Suppressor macrophage treated with lipopolysaccharide for 4 hours (primary cell): ENCODE measurements around the gene LYRM2.
"Not testable (repeated sequence)": the region's sequence is repeated elsewhere in the genome, so short reads cannot be mapped to it uniquely, and the experiment has no call there.

Experiments used
- DNase-seq: peaks from one replicate; pipeline ENCODE4 v3.0.0-alpha.2; 2020

The LYRM2 gene

DNA sequence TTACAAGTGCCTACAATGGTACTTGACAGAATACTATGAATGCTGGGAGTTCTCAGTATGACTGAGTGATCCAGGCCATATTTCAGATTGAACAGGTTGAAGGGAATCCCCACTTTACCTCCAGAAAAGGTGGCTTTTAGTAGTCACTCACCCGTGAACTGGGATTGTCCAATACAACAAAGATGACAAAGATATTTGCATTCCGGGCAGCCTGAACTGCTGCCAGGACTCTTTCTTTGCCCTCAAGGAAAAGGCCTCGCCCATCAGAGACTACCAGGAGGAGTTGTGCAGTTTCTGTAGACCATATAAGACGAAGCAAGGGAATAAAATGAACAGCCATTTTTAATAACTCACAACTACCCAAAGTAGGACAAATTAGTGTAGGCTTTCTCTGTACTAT, 6.3 kb upstream of the LYRM2 start:
- no peak for DNase-seq

DNA sequence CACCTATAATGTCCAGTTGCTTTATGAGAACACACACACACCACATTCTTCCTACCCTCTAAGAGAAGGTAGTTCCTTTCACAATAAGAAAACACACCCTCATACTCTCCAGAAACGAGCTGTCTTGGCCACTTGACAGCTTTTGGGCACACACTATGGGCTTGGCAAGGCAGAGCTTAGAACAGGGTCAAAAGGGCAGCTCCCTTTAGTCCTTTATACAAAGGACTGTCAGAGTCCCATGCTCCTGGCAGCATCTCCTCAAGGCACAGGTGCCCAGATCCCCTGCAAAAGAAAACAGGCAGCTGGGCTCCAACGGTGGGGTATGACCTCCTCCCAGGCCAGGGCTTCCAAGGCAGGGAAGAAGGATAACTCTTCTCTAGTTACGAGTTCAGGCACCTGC, 4.9 kb upstream of the LYRM2 start:
- no peak for DNase-seq

DNA sequence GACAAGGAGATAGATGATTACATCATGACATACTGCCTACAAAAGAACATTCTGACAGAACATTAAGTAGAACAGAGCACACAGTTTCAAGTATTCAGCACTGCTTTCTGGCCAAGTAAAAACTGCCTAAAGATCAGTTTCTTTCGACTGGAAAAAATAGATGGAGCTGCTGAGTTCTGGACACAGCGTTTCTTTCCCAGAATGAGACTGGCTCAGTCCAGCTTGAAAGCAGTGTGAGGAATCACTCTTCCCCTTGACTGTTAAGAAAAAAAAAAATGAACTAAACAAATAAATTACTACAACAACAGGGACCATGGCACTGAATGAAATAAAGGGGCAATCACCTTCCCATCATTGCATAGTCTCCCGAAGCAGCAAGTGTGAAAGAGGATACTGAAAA, 4.4 kb upstream of the LYRM2 start:
- DNase-seq, result no peak

DNA sequence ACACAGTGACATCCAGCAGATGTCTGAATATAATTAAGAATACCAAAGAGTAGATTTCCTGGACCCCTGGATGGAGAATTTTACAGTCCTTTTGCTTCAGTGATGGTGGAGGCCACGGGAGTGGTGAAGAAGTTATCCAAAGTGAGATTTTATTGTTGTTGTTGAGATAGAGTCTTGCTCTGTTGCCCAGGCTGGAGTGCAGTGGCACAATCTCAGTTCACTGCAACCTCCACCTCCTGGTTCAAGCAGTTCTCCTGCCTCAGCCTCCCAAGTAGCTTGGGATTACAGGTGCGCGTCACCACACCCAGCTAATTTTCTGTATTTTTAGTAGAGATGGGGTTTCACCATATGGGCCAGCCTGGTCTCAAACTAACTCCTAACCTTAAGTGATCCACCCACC, 3.0 kb upstream of the LYRM2 start:
- not testable (repeated sequence) for DNase-seq

DNA sequence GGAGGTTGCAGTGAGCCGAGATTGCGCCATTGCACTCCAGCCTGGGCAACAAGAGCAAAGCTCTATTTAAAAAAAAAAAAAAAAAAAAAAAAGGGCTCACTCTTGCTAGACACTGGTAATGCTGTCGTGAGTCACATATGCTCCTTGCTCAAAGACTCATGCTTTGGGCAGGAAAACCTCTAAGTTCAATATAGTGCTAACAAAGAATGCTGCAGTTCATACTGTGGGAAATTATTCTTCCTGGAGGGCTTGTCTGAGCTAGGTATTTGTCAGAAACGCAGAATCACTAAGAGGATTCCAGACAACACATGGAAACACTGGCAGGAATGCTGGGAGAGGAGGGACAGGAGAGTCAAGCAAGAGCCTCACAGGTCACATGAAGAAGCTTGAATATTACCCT, 2.3 kb upstream of the LYRM2 start:
- no peak for DNase-seq

DNA sequence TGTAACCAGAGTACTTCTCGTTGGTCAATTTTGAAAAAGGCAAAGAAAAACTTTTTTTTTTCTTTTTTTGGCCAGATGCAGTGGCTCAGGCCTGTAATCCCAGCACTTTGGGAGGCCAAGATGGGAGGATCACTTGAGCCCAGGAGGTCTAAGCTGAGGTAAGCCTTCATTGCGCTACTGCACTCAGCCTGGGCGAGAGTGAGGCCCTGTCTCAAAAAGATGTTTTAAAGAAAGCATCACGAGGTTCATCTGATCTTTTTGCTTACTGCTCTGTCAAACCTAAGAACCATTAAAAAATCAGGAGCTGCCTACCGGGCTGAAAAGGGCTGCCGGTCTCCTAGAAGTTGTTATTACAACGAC, 607 bp downstream of the LYRM2 start:
- DNase-seq, result no peak

DNA sequence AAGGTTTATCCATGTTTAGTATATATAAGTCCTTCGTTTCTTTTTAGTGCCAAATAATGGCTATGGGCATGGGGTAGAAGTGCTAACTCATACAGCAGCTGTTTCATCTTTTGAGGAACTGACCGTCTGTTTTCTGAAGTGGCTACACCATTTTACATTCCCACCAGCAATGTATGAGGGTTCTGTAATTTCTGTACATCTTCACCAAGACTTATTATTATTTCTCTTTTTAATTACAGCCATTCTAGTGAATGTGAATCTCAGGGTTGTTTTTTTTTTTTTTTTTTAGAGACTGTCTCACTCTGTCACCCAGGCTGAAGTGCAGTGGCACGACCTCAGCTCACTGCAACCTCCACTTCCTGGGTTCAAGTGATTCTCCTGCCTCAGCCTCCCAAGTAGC, 2.1 kb downstream of the LYRM2 start:
- not testable (repeated sequence) for DNase-seq

DNA sequence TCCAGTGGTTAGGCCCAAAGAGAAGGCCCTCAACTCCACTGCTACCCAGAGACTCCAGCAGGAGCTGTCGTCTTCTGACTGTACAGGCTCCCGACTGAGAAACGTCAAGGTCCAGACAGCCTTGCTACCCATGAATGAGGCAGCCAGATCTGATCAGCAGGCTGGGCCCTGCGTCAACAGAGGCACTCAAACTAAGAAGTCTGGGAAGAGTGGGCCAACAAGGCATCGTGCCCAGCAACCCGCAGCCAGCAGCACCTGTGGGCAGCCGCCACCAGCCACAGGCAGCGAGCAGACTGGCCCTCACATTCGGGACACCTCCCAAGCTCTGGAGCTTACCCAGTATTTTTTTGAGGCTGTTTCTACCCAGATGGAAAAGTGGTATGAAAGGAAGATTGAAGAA, 8.1 kb downstream of the LYRM2 start:
- no peak for DNase-seq

DNA sequence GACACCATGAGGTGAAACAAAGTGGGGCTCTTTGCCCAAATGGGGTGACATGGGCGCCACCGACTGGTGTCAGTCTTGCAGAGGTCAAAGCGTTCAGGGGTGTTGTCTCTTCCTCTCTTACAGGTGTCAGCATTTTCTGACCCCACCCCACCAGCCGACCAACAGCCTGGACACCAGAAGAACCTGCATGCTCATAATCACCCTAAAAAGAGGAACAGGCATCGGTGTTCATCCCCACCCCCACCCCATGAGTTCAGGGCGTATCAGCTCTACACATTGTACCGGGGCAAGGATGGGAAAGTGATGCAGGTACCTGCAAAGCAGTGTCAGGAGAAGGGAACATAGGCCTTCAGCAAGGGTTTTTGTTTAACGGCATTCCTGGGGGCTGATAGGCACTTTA, 14.8 kb downstream of the LYRM2 start:
- no peak for DNase-seq

DNA sequence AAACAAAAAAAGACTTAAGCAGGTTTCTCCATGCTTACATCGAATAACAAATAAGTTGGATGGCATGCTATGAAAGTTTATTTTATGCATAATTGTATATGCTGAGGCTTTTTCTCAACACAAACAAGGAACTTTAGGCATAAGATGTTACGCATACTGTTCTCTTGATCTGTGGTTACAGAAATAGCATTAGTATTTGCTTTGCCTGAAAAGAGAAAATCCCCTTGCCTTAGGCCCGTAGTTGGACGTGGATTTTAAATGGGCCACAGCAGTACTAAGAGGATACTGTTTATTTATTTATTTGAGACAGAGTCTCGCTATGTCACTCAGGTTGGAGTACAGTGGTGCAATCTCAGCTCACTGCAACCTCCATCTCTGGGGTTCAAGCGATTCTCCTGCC, 19.0 kb downstream of the LYRM2 start:
- DNase-seq, result no peak

DNA sequence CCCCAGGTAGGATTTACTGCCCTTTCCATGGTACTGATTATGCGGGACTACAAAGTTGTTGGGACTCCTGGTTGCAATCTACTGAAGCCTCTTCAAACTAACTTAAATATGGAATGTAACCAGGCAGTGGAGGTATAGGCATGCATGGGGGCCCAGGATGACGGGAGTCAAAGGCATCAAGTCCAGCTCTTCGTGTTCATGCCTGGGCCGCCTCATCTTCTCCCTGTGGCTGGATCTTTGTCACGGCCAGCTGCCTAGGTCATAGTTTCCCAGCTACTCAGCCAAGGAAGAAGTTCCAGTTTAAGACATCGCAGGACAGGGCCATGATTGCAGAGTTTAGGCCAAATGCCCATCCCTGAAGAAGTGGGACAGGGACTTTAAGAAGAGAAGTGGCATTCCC, 20.5 kb downstream of the LYRM2 start:
- DNase-seq, result no peak

DNA sequence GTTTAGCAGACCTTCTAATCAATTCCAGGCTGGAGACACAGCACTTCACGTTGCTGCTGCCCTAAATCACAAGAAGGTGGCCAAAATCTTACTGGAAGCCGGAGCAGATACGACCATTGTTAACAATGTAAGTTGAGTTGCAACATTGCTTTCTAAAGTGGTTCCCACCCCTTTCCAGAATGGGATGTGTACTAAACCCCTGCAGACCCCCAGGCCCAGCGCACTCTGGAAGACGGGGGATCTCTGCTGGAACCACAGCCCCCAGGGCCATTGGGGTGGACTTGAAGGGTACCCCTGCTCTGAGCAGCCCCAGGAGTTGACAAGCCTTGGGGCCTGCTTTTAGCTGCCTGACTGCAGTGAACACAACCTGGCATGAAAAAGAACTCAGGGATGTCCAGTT, 22.0 kb downstream of the LYRM2 start:
- no peak for DNase-seq

DNA sequence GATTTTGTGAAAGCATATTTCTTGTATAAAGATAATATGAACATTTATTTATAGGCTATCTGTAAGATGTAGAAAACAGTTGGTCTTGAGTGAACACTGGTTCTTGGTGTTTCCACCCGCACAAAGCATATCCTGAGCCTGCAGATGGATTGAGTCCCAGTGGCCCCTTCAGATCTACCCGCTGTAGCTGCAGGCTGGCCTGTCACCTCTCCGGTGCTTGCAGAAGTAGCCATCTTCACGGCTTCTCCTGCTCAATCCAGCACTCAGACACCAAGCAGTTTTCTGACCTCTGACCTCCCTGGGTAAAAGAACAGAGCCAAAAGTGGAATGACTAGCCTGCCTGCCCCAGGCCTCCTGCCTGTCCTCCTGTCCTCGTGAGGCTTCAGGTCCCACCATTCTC, 22.7 kb downstream of the LYRM2 start:
- no peak for DNase-seq

DNA sequence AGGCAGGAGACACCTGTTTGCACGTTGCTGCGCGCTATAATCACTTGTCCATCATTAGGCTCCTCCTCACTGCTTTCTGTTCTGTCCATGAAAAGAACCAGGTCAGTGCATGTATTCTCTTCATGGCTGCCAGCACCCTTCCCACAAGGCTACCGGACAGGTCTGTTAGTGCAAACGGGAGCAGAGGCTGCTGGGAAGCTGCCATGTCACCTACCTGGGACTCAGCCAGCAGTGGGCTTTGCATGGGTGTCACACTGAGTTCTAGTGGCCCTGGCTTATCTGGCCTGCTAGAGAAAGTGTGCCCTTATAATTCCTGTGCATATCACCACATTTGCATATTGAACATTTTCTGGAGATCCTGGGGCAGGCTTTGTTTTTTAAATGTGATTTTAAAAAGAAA, 24.8 kb downstream of the LYRM2 start:
- no peak for DNase-seq

DNA sequence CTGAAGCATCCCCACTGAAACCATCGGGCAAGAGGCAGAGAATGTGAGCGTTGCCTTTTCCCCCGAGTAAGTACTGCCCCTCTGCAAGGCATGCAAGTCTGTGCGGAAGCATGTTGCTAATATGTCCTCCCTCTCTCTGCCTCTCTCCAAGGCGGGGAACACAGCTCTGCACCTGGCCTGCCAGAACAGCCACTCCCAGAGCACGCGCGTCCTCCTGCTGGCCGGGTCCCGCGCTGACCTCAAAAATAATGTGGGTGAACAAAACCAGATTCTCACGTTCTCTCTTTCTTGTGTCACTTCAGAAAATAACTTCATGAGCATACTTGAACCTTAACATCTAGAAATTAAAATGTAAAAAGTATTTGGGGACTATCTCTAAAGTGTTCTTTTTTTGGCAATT, 26.4 kb downstream of the LYRM2 start:
- no peak for DNase-seq

DNA sequence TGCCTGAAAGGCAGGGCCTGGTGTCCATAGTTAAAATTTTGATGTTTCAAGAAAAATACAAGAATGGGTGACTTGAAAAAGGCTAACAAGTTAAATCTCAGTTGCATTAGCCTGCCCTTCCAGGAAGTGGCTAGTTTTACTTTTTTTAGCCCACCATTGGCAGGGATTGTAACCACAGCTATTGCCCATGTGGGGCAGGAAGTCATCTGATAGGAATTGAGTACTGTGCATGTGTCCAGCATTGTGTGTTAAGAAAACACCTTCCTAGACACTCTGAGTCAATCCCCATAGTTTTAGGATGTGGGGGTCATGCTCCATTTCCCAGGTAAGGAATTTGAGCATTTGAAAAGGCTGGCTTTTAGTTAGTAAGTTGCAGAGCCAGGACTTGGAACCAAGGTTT, 26.9 kb downstream of the LYRM2 start:
- no peak for DNase-seq

DNA sequence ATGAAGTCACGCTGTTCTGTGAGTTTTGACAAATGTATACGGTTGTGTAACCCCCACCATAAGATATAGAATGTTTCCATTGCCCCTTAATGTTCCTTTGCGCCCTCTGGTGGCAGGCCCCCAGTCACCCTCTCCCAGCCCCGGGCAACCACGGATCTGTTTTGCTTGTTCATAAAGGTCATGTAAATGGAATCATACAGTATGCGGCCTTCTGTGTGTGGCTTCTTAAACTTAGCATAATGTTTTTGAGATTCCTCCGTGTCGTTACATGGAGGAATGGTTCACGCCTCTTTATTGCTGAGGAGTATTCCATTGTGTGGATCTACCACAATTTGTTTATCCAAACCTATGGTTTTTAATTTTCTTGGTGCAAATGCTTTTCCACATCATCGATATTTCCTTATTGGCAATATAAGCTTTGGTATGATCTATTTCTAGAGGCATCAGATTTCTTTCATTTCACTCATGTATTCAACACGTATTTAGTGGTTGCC, 28.4 kb downstream of the LYRM2 start:
- peak; percentile 87 for DNase-seq

DNA sequence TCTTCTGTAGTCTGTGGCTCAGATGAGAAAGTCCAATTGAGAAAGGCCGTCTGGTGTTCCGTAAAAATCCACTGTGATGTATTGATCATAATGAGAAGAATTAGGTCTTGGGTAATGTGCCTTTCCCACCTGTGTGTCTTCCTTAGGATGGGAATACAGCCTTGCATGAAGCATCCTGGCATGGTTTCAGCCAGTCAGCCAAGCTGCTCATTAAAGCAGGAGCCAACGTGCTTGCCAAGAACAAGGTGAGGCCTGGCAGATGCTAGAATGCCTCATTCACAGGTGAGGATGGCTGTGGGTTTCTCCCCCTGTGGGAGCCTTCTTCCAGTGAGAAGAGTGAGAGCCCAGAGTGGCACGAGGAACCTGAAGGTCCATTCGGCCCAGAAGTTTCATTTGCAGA, 32.7 kb downstream of the LYRM2 start:
- DNase-seq, result no peak

DNA sequence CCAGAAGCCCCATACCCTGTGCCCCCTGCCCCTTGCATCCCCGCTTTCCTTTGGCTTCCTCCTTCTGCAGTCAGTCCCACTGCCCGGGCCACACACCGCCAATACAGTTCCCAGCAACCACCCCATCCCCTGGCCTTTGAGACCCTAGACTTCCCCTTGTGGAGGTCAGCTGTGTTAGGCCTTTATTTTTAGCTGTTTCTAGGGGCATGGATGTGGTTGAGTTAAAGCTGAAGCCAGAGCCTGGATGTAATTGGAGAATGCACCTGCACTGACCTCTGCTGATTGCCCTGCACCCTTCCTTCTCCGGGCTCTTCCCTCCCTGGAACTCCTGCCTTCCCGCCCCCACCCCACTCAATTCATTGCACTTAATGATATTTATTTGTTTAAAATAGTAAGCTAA, 33.9 kb downstream of the LYRM2 start:
- DNase-seq, result no peak

DNA sequence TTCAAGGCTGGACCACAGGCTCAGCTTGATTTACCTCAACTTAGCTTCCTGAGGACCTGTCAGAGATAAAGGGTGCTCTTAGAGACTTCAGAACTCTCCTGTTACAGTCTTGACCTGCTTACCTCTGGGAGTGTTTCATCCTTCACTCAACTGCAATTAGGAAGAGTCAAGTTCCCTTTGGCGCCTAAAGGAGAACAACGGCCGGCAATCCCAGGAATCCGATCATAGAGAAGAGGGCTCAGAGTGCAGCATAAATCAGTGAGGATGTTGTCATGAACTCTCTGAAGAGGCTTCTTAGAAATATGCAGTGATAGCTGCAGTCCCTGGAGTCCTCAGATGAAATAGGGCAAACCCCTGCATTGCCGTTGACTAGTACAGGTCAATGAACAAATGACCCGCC, 36.4 kb downstream of the LYRM2 start:
- no peak for DNase-seq

DNA sequence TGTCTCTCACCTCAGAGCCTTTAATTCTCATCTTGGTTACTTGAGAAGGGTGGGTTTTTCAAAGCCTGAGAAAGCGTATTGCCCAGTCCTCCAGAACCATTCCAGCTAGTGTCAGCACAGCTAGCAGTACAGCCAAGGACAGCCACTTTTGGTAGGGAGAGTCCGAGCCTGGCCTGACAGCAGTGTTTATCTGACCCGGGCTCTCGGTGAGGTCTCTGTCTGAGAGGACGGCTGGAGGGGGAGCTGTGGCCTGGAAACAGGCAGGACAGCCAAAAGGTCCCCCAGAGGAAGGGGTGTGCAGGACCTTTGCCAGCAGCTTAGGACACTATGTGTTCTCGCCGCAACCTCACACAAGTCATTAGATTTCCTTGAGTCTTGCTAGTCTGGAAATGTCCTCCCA, 38.8 kb downstream of the LYRM2 start:
- DNase-seq, result no peak

DNA sequence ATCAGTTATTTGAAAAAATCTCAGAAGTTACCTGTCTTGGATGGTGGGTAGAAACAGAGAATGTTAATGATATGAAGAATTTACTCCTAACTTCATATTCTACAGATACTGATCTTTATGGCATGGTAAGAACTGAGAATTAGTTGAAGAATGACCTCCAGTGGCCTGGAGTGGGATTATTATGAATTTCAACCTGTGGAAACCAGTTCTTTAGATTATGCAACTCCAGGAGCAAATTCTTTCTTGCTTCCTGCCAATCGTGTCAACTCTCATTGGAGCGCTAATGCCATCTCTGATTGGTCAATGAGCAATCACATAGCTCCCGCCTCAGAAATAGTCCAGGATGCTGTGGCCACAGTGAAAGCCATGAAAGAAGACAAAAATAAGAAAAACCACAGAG, 40.6 kb downstream of the LYRM2 start:
- DNase-seq, result peak; percentile 7

DNA sequence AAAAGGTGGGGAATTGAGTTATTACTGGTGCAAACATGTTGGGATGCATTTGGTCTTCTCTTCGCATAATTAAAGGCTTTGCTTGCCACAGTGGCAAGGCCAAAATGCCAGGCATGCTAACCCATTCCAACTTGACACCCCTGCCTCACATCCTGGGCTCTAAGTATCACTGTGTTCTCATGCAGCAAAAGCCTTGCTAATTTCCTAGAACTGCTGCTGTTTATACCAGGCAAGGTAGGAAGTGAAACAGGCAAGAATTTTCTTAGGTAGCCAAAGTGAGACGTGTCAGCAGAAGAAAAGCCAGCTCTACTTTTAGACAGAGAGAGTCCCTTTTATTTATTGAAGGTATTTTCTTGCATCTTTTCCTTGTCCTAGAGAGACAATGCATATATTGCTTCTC, 41.2 kb downstream of the LYRM2 start:
- no peak for DNase-seq

DNA sequence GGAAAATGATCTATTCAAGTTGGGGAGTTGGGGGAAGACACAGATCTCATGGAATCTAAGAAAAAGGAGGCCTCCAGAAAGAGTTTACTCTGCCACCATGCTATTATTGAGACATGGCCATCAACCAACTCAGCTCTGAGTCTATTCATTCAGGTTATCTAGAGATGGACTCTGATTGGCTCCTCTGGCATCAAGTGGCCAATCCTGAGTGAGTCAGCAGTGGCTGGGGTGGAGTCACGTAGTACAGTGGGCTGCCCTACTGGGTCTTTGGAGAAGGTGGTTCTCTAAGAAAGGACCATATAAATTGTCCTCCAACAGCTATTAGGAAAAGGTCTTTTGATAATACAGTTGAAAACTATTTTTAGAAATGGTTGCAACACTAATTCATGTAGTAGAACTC, 42.1 kb downstream of the LYRM2 start:
- no peak for DNase-seq

DNA sequence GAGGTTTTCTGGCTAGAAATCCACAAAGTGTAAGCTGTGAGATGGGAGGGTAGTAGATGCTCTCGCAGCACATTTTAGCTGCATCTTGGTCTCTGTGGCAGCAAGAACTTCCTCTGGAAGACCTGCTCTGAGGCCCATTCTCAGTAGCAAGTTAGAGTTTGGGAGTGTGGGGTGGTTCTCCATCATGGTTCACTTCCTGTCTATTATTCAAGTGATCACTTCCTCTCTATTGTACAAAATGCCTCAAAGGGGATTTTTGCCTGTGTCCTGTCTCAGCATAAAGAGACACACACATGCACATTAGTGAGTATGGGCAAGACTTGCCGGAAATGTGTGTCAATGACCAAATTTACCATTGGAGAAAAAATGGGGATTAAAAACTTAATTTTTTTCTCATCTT, 42.5 kb downstream of the LYRM2 start:
- peak; percentile 39 for DNase-seq

DNA sequence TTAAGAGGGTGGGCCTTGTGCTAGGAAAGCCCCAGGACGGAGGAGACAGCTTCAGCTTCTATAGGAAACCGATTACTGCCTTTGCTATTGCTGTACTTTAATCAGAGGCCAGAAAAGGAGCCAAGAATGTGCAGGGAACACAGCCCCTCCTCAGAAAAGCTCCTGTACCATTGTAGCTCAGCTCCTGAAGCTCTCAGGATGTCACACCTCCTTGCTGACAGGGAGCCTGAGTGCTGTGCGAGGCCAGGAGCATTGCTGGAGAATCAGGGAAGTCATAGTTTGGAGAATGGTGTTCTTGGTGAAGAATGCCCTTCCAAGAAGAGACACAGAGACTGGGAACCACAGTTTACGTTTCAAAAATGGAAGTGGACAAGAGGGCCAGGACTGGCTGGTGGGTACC, 46.8 kb downstream of the LYRM2 start:
- no peak for DNase-seq
